T-helper 1 cell treated with Interleukin-12 subunit alpha and Interleukin-12 subunit beta and Interleukin-4 antibody, amounts not matched to agents 30 μg/mL and 1 μg/mL, for 36 hours (primary cell): ENCODE measurements around the gene STRBP.
"Not testable (repeated sequence)": the region's sequence is repeated elsewhere in the genome, so short reads cannot be mapped to it uniquely, and the experiment has no call there.

Source experiments
- H3K27ac Mint-ChIP-seq: one replicate; pipeline ENCODE4 v1.8.0; 2021; ENCODE audit warnings: mild to moderate bottlenecking, mixed read lengths
- H3K27me3 Mint-ChIP-seq: one replicate; pipeline ENCODE4 v1.8.0; 2021; ENCODE audit warnings: low read depth, mixed read lengths
- H3K36me3 Mint-ChIP-seq: one replicate; pipeline ENCODE4 v1.8.0; 2021; ENCODE audit warnings: low read depth, mixed read lengths
- H3K4me1 Mint-ChIP-seq: one replicate; pipeline ENCODE4 v1.8.0; 2021; ENCODE audit warnings: low read depth, mixed read lengths
- H3K4me3 Mint-ChIP-seq: one replicate; pipeline ENCODE4 v1.8.0; 2021; ENCODE audit warnings: mild to moderate bottlenecking, moderate library complexity, mixed read lengths
- H3K9me3 Mint-ChIP-seq: one replicate; pipeline ENCODE4 v1.8.0; 2021; ENCODE audit warnings: mixed read lengths

The STRBP gene

DNA sequence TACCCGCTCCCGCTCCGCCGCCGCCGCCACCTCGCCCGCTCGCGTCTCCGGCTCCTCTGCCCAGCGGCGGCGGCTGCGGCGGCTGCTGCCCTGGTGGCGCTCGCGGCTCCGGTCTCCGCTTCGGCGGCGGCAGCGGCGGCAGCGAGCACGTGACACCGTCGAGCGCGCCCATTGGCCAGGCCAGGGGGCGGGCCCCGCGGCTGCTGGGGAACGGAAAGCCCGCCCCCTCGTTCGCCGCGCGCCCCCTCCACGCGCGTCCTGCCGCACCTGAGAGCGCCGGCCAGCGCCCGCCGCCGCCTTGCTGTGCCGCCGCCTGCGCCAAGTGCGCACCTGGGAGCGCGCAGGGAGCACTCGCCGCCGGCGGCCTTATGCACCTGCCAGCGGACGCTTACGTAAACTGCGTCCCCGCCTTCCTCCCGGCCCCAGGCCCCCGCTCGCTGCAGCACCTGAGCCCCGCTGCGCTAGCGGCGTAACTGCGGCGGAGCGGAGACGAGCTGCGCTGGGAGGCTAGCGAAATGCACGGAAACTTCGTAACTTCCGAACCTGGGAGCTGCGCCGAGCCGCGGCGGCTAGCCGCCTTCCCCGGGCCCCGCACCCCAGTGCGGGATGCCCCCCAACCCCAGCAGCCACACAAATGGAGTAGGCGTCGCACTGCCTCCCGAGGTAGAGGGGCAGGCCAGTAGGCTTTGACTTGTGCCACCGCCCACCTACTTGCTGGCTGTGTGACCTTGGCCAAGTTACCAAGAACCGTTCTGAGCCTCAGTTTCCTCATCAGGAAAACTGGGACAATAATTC lies at the start of gene STRBP:
TSS of gene STRBP (minus strand) at position 122 of the 795 bp plus-strand sequence. CDS start 84,452 bp downstream, outside the sequence.
- Mint-ChIP-seq H3K36me3 (no peaks in the 10 kb centered on the region), H3K9me3 (no peaks in the 10 kb centered on the region), H3K4me3 (peak within 1 kb of the TSS; percentile 82), H3K27ac (peak within 1 kb of the TSS; percentile 66), H3K4me1 (peaks cover 17% of the 10 kb centered on the region), H3K27me3 (peaks cover 24% of the 10 kb centered on the region)

DNA sequence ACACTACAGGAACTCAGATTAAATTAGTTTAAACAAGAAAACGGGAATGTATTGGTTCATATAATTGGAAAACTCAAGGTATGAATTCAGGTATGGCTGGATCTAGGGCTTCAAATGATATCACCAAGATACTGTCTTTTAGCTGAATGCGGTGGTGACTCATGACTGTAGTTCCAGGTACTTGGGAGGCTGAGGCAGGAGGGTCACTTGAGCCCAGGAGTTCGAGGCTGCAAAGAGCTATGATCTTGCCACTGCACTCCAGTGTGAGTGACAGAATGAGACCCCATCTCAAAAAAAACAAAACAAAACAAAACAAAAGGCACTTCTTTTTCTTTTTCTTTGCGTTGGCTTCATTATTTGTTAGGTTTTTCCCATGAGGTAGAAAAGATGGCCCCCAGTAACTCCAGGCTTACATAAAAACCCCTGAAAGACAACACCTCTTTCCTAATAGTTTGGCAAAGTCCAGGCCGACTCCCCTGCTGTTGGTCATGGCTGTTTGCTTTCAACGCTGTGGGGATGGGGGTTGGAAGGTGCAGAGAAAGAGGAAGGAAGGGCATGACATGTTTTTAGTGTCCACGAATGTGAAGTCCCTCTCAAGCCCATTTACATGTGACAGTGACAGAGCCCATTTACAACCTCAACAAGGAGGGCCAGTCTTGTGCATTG lies 47.8 kb upstream of the STRBP start:
- no peaks in the 10 kb centered on the region for H3K36me3 Mint-ChIP-seq
- H3K9me3 Mint-ChIP-seq = no peaks in the 10 kb centered on the region
- H3K27me3 Mint-ChIP-seq = no peaks in the 10 kb centered on the region
- peaks cover 15% of the 10 kb centered on the region for H3K4me1 Mint-ChIP-seq
- H3K27ac Mint-ChIP-seq = no peak overlapping the region
- no peak overlapping the region for H3K4me3 Mint-ChIP-seq

DNA sequence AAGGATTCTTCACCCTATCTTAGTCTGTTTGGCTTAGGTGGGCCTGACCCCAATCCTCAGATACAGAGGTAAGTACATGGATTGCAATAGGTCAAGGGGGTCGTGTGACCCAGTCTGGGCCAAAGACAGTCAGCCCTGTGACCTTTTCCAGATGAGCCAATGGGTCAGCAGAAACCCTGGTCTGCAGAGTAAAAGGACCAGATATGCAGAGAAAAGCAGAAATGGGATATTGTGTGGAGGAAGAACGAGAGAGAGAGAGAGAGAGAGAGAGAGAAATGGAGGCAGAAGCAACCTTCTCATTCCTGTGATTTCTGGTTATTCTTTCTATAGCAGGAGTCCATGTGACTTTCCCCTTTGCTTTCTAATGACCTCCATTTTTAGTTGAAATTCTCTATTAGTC lies 47.2 kb upstream of the STRBP start:
- Mint-ChIP-seq H3K9me3 (no peaks in the 10 kb centered on the region), H3K27me3 (no peaks in the 10 kb centered on the region), H3K4me3 (no peak overlapping the region), H3K36me3 (no peaks in the 10 kb centered on the region), H3K27ac (no peak overlapping the region), H3K4me1 (peaks cover 15% of the 10 kb centered on the region)

DNA sequence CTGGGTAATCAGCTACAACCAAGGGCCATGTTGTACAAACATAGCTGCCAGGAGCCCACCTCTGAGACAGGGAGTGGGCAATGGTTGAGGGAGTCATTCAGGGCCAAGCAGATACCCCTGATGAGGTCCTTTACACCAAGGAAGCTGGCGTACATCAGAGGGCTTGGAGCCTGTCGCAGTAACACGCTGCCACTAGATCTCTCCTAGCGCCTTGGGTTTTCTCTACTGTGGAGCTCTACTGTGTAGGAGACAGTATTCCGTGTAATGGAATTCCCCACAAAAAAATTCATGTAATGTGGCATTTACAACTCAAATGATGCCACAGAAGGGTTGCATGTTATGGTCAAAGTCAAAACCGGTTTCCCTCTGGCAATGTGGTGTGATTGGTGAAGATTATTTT lies 46.2 kb upstream of the STRBP start:
- Mint-ChIP-seq H3K4me1 (peaks cover 13% of the 10 kb centered on the region), H3K36me3 (no peaks in the 10 kb centered on the region), H3K27ac (no peak overlapping the region), H3K9me3 (no peaks in the 10 kb centered on the region), H3K27me3 (no peaks in the 10 kb centered on the region), H3K4me3 (no peak overlapping the region)

DNA sequence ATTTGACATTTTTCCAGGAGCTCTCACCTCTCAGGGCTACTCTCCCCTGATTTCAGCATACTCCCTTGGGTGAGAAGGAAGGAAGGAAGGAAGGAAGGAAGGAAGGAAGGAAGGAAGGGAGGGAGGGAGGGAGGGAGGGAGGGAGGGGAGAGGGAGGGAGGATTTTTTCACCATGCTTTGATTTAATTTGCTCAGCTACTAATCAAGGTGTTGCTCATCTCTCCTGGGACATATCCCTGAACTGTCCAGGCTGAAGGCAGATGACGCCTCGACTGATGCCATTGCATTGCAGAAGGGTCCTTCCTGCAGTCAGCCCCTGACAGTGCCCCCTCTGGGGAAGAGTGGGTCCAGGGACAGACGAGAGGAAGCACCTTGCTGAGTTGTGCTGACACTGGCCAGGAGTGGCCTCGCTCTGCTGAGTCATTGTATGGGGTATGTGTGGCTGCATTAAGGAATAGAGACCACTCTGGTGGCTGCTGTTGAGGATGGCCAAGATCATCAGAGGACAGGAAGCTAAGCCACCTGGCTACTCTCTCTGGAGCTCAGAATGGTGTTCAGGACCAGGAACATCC lies 44.0 kb upstream of the STRBP start:
- H3K4me1 Mint-ChIP-seq = peaks cover 3% of the 10 kb centered on the region

DNA sequence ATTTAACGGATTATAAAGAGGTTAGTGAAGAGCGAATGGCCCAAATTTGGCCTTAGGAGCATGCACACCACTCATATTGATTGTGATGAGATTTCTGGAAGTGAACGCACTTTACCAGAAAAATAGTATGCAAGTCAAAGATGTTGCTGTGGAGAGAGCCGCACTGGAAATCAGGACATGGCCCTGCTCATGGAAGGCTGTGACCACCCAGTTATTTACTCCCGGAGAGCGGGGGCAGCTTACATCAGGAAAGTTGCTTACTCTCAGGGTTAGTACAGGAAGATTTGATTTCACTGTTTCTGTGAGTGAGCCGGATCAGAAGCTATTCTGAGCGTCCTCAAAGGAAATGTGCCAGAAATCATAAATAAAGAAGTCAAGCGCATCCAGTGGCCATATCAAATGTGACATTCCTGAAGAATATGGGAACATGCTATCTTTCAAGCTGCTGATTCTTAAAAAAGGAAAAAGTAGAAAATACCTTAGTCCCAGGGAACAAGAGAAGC lies 42.9 kb upstream of the STRBP start:
- Mint-ChIP-seq H3K4me3 (no peak overlapping the region), H3K36me3 (no peaks in the 10 kb centered on the region), H3K27me3 (no peaks in the 10 kb centered on the region), H3K27ac (no peak overlapping the region), H3K9me3 (no peaks in the 10 kb centered on the region), H3K4me1 (no peaks in the 10 kb centered on the region)

More for the DNA sequence above, 44.0 kb upstream of the STRBP start:
- Mint-ChIP-seq H3K27ac (no peak overlapping the region), H3K27me3 (no peaks in the 10 kb centered on the region), H3K4me3 (no peak overlapping the region), H3K9me3 (no peaks in the 10 kb centered on the region), H3K36me3 (no peaks in the 10 kb centered on the region)

DNA sequence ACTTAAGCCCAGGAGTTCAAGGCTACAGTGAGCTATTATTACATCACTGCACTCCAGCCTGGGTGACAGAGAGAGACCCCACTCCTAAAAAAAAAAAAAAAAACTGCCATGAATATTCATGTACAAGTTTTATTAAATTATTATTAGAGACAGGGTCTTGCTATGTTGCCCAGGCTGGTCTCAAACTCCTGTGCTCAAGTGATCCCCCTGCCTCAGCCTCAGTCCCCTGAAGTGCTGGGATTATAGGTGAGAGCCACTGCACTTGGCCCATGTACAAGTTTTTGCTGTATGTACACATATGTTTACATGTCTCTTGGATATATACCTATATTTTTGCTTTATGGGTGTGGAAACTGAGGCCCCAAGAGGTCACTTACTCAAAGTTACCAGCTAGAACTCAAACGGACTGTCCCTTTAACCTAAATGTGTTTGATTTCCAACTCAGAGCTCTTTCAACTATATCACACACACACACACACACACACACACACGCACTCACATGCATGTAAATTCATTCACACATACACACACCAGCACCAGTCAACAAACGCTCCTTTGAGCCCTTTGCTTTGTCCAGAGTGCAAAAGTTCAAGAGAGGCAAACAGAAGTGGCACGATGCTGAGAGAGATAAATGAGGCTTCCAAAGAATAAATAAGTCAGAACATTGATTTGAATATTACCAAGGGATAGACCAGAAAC lies 42.3 kb upstream of the STRBP start:
- no peaks in the 10 kb centered on the region for H3K36me3 Mint-ChIP-seq
- H3K4me3 Mint-ChIP-seq = no peak overlapping the region
- H3K9me3 Mint-ChIP-seq = no peaks in the 10 kb centered on the region
- no peak overlapping the region for H3K27ac Mint-ChIP-seq
- H3K4me1 Mint-ChIP-seq = no peaks in the 10 kb centered on the region
- H3K27me3 Mint-ChIP-seq = no peaks in the 10 kb centered on the region

DNA sequence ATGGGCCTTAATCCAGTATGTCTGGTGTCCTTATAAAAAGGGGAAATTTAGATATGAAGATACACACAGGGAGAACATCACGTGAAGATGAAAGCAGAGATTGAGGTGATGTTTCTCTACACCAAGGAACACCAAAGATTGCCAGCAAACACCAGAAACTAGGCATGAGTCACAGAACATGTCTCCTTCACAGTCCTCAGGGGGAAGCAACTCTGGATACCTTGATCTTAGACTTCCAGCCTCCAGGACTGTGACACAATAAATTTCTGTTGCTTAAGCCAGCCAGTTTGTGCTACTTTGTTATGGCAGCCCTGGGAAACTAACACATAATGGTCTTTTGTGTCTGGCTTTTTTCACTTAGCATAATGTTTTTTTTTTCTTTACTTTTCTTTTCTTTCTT lies 41.2 kb upstream of the STRBP start:
- Mint-ChIP-seq H3K4me3 (no peak overlapping the region), H3K27me3 (peaks cover 4% of the 10 kb centered on the region), H3K4me1 (peaks cover 8% of the 10 kb centered on the region), H3K27ac (no peak overlapping the region), H3K9me3 (no peaks in the 10 kb centered on the region), H3K36me3 (no peaks in the 10 kb centered on the region)

DNA sequence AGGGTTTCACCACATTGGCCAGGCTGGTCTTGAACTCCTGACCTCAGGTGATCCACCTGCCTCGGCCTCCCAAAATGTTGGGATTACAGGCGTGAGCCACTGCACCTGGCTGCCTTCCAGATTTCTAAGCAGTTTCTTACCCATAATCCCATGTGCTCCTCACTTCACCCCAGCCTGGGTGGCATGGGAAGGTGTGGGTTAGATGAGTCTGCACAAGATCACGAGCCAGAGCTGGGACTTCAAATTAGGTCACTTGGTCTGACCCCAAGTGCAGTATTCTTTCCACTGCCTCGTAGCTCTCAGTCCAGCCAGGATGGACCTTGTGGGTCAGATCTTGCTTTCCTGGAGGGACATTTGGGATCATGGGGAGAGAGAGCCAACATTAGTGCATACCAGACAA lies 37.5 kb upstream of the STRBP start:
- H3K36me3 Mint-ChIP-seq = no peaks in the 10 kb centered on the region
- peaks cover 17% of the 10 kb centered on the region for H3K4me1 Mint-ChIP-seq
- H3K4me3 Mint-ChIP-seq = no peak overlapping the region
- H3K27ac Mint-ChIP-seq = no peak overlapping the region
- H3K27me3 Mint-ChIP-seq = peaks cover 5% of the 10 kb centered on the region
- no peaks in the 10 kb centered on the region for H3K9me3 Mint-ChIP-seq

DNA sequence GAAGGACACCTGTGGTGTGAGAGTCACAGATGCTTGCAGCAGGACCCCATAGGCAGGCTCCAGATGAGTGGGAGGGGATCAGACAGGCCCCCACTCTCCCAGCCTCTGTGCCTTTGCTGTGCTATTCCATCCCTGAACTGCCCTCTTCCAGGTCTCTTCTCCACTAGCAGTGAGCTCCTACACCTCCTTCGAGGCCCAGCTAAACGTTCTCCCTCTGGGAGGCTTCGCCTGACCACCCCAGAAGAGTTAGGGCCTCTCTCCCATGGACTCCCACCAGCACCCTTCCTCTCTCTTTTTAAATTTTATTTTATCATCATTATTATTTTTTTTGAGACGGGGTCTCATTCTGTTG lies 35.9 kb upstream of the STRBP start:
- Mint-ChIP-seq H3K36me3 (no peaks in the 10 kb centered on the region), H3K4me1 (peaks cover 17% of the 10 kb centered on the region), H3K27ac (no peak overlapping the region), H3K4me3 (no peak overlapping the region), H3K9me3 (no peaks in the 10 kb centered on the region), H3K27me3 (peaks cover 5% of the 10 kb centered on the region)

DNA sequence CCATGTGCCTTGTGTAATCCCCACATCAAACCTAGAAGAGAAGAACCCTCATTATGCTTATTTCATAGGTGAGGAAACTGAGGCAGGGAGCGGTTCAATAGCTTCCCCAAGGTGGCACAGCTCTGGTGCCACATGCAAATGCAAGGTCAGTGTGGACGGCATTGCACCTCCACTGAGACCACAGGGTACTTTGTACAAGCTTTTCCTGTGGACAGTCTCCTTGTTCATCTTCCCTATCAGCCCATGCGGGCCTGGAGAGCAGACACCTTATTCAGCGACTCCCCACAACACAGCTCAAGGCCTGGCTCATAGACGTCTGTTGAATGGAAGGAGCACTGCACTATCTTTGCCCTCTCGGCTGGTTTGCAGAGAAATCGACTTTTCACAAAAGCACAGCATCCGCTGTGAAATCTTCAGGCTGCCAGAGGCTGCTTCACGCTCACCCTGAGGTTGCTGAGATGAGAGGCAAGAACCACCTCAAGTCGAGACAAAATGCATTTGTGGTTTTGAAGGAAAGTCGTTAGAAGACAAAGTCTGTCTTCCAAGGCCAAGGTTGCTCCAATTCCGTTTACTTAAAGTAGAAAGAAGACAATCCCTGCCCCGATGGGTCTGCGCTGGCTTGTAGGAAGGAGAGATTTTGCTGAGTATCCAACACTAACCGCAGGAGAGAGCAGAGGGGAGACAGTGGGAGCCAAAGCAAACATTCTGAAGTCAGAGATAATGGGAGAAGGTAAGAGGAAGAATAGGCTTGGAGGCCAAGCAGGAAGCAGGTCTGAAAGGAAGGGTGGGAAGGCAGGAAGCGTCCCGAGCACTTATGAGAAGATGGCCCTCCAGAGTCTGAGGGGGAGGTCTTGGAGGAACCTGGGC lies 34.2 kb upstream of the STRBP start:
- Mint-ChIP-seq H3K4me3 (peak overlapping the region; percentile 29), H3K27ac (peak overlapping the region; percentile 5), H3K4me1 (peaks cover 17% of the 10 kb centered on the region), H3K27me3 (peaks cover 5% of the 10 kb centered on the region), H3K36me3 (no peaks in the 10 kb centered on the region), H3K9me3 (no peaks in the 10 kb centered on the region)

DNA sequence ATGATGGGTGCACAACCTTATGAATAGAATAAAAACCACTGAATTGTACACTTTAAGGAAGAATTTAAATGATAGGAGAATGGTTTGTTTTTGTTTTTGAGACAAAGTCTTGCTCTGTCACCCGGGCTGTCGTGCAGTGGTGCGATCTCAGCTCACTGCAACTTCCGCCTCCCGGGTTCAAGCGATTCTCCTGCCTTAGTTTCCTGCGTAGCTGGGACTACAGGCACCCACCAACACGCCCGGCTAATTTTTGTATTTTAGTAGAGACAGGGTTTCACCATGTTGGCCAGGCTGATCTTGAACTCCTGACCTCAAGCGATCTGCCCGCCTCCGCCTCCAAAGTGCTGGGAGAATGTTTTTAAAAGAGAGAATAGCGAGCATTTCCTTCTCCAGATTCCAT lies 33.5 kb upstream of the STRBP start:
- not testable (repeated sequence) for H3K4me3 Mint-ChIP-seq, H3K36me3 Mint-ChIP-seq, H3K9me3 Mint-ChIP-seq, H3K27ac Mint-ChIP-seq, H3K27me3 Mint-ChIP-seq
- H3K4me1 Mint-ChIP-seq = peaks cover 17% of the 10 kb centered on the region

DNA sequence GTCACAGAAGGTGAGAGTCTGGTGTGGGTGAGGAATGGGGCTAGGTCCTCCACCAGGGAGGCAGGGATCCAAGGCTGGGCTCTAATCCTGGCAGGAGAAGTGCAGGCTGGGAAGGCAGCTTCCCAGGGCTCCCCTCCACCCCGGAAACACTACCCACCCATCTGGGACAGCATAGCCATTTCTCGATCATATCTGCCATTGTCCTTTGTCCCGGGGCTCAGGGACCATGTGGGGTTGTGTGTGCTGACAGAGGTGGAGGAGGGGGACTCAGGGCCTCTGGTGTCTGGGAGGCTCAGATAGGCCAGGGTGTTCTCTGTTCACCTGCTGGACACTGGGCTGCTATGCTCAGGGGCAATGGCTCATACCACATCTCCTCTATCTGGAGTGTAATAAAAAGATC lies 32.2 kb upstream of the STRBP start:
- Mint-ChIP-seq H3K4me1 (peaks cover 17% of the 10 kb centered on the region), H3K27me3 (peaks cover 9% of the 10 kb centered on the region), H3K4me3 (no peak overlapping the region), H3K27ac (no peak overlapping the region), H3K9me3 (no peaks in the 10 kb centered on the region), H3K36me3 (no peaks in the 10 kb centered on the region)
